K562 (cell line): ENCODE results near the gene TRIM14. TPM values are rescaled to one million over a fixed set of nuclear protein-coding genes. Genes with fewer than 3 reads are reported as not detected.

Experiments used
- ATAC-seq: fragments of 200-7000 bp; cut with Tn5 transposase; 3 replicates; pipeline ENCODE4 v1.9.1; 2020; ENCODE audit warnings: moderate library complexity
- BruUV-seq: library from RNA; stranded (reverse); fragments of 400-500 nt; replicated peaks from 2 replicates; lab custom pipeline; 2021; lab: Mats Ljungman, UMichigan
- CTCF ChIA-PET: fragments of 300-600 bp; formaldehyde crosslinking; extraction: SDS; loops from one replicate; lab custom pipeline; 2021; ENCODE audit warnings: low intra/inter-chr PET ratio; lab: Yijun Ruan, JAX
- POLR2A ChIA-PET: fragments of 300-600, 350-650 bp; sonication (Branson Sonifier 250); formaldehyde crosslinking; extraction: SDS; loops from one replicate; lab custom pipeline; 2021; ENCODE audit warnings: antibody characterized with exemption, inconsistent platforms; lab: Yijun Ruan, JAX
- DNase-seq, 4 experiments: peaks; one replicate each; pipeline versions ENCODE4 v3.0.0 to v3.0.0-alpha.2; 2011 to 2018; ENCODE audit warnings: low spot score in 3 of 4, mixed read lengths in 3 of 4; ENCODE audit errors: extremely low read depth in 1 of 4
- FAIRE-seq: peaks from 2 replicates; lab custom pipeline; 2011; peaks lifted over from hg19 to GRCh38; lab: Jason Lieb, UNC
- H2AFZ ChIP-seq: 2 replicates; pipeline ENCODE4 v1.6.0; 2011; ENCODE audit warnings: low read depth, low read length, control low read depth, inconsistent platforms
- H3K27ac ChIP-seq: fragments of 200-600 bp; 3 replicates; pipeline ENCODE4 v1.8.0; 2011; ENCODE audit warnings: low read depth, mild to moderate bottlenecking, control low read depth, inconsistent platforms, low read length, moderate library complexity, mixed read lengths; ENCODE audit errors: extremely low read depth
- H3K27me3 ChIP-seq, 2 experiments: fragments of 300-600 bp in 1 of 2; 2 replicates in 1 of 2; 3 replicates in 1 of 2; pipeline versions ENCODE4 v1.6.0 to v1.8.0; 2011; ENCODE audit warnings: inconsistent platforms in 2 of 2, low read length in 2 of 2, mild to moderate bottlenecking in 1 of 2, mixed read lengths in 1 of 2, moderate library complexity in 1 of 2; ENCODE audit not compliant: control insufficient read depth in 2 of 2, insufficient read depth in 2 of 2
- H3K36me3 ChIP-seq: fragments of 300-600 bp; 3 replicates; pipeline ENCODE4 v1.8.0; 2011; ENCODE audit warnings: mild to moderate bottlenecking, low read length, inconsistent platforms; ENCODE audit not compliant: control insufficient read depth, insufficient read depth
- H3K4me1 ChIP-seq, 2 experiments: fragments of 200-600 bp in 1 of 2; replicated peaks in 1 of 2; 2 replicates in 1 of 2; 3 replicates in 1 of 2; pipeline versions ENCODE4 v1.5.1 to v1.8.0; 2011; ENCODE audit warnings: inconsistent platforms in 2 of 2, low read length in 2 of 2, mild to moderate bottlenecking in 1 of 2, mixed read lengths in 1 of 2, moderate library complexity in 1 of 2; ENCODE audit not compliant: control insufficient read depth in 2 of 2, insufficient read depth in 2 of 2
- H3K4me2 ChIP-seq: 2 replicates; pipeline ENCODE4 v1.6.1; 2011; ENCODE audit warnings: low read length, control low read depth, inconsistent platforms, mixed read lengths; ENCODE audit not compliant: insufficient read depth
- H3K4me3 ChIP-seq: fragments of 200-600 bp; sonication (generic), shearing (Covaris generic); 2 replicates; pipeline ENCODE4 v1.5.1; 2016; ENCODE audit warnings: control low read depth, inconsistent platforms
- H3K79me2 ChIP-seq: fragments of 200-600 bp; 3 replicates; pipeline ENCODE4 v1.8.0; 2011; ENCODE audit warnings: low read length, inconsistent platforms; ENCODE audit not compliant: control insufficient read depth, insufficient read depth
- H3K9ac ChIP-seq, 2 experiments: 2 replicates each; pipeline versions ENCODE4 v1.6.0 to v1.6.1; 2011; ENCODE audit warnings: low read depth in 2 of 2, low read length in 2 of 2, control low read depth in 1 of 2, inconsistent platforms in 1 of 2, mild to moderate bottlenecking in 1 of 2, mixed read lengths in 1 of 2; ENCODE audit not compliant: insufficient read depth in 1 of 2
- H3K9me1 ChIP-seq: one replicate; pipeline ENCODE4 v1.6.0; 2011; ENCODE audit warnings: inconsistent platforms, mild to moderate bottlenecking, low read length, moderate library complexity; ENCODE audit not compliant: control insufficient read depth, insufficient read depth
- H3K9me3 ChIP-seq: replicated peaks from 2 replicates; pipeline ENCODE4 v1.5.1; 2011; ENCODE audit warnings: low read depth, low read length, inconsistent platforms; ENCODE audit not compliant: control insufficient read depth, insufficient read depth
- H4K20me1 ChIP-seq: replicated peaks from 2 replicates; pipeline ENCODE4 v1.6.1; 2011; ENCODE audit warnings: low read length, inconsistent platforms, mixed read lengths; ENCODE audit not compliant: control insufficient read depth, insufficient read depth
- KLF6 ChIP-seq: fragments of 250-450 bp; sonication (Bioruptor Pico); IDR thresholded peaks from 2 replicates; pipeline ENCODE4 v1.4.0; 2020; ENCODE audit warnings: mild to moderate bottlenecking, moderate library complexity, borderline replicate concordance
- POLR2G ChIP-seq: fragments of 200-400 bp; formaldehyde crosslinking; IDR thresholded peaks from 2 replicates; pipeline ENCODE4 v1.6.1; 2017; ENCODE audit warnings: low read depth, mild to moderate bottlenecking, antibody characterized with exemption, low read length, moderate library complexity
- WGBS: fragments of 100-300 bp; shearing (Covaris generic); methylation state at CpG from one replicate; pipeline ENCODE4 v1.1.6; 2016; ENCODE audit warnings: low coverage, mixed read lengths; ENCODE audit not compliant: insufficient coverage; ENCODE audit errors: missing lambda C conversion rate; 5-methylcytosine and 5-hydroxymethylcytosine counted together
- in situ Hi-C: fragments of 300-500 bp; cut with MboI; formaldehyde crosslinking; loops from 4 replicates; pipeline ENCODE4 v1.15.0; 2018; ENCODE audit warnings: inconsistent platforms, mixed read lengths
- intact Hi-C: fragments of 100-400 bp; cut with micrococcal nuclease; formaldehyde crosslinking; loops from 2 replicates; pipeline ENCODE4 v1.14.2; 2022
- polyA plus RNA-seq, 8 experiments: library from polyadenylated mRNA; depleted of rRNA in 4 of 8; stranded (reverse) in 5 of 8; unstranded in 3 of 8; fragments of >200 nt; fragmentation: Nextera tagmentation in 2 of 8; fragmentation: Illumina TruSeq in 1 of 8; extraction: Ambion mirVana in 2 of 8; extraction: Trizol in 1 of 8; gene quantifications; 2 replicates each; pipeline versions ENCODE4 v1.2.1 to v1.2.3, GENCODE V29; 2011 to 2014; ENCODE audit warnings: inconsistent platforms in 1 of 8, missing spikeins in 1 of 8
- total RNA-seq, 7 experiments: library from RNA; depleted of rRNA in 6 of 7; stranded (reverse); fragments of >200 nt in 6 of 7; fragmentation: Illumina TruSeq in 2 of 7; extraction: Trizol in 2 of 7; gene quantifications; 2 replicates each; pipeline versions ENCODE4 v1.2.1 to v1.2.3, GENCODE V29; 2011 to 2021; ENCODE audit warnings: low replicate concordance in 1 of 7
- TF ChIP-seq, protein P1 (sequence below): fragments of 450-650 bp; IDR thresholded peaks from 2 replicates; pipeline ENCODE4 v1.7.0; 2016; ENCODE audit warnings: borderline replicate concordance

Gene TRIM14
- total and polyA plus RNA-seq, 9 of the 15 experiments (the other 6 are each of a cell fraction or from before 2014, with no cell fraction given): 7.6 to 41.0 (median 17.9) TPM

DNA sequence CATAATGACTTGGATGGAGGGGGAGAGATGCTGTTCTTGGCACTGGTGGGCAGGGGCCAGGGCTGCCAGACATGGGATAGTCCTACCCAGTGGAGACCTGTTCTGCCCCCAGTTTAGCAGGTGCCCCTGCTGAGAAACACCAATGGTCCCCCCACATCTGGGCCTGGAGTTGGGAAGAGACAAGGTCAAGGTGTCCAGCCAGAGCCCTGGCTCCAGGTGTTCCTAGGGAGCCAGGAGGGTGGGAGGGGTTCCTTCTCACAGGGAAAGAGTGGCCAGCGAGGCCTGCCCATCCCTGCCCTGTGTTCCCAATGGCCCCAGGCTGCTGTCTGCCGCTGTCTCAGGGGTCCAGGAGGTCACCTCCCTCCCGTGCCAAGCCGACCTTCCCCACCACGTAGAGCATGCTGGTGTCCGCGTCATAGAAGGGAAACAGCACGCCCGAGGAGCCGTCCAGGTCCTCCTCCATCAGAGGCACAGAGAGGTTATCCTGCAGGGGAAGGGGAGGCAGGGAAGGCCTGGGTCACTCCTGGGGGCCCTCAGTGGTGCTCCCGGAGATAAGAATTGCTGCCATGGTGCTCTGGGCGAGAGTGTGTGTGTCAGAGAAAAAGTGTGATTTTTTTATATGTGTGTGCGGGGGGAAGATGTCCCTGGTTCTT lies 11.7 kb upstream of the TRIM14 start:
- no peak for FAIRE-seq
- intact Hi-C loops: no loop called here
- no peak overlapping the region for H3K4me2 ChIP-seq
- CTCF ChIA-PET: interaction anchor here (0.6 kb wide), 1 partner anchor 101 kb away, joined by 3 read pairs; no protein-coding TSS in a partner anchor
- H4K20me1 ChIP-seq: no peaks in the 10 kb centered on the region
- BruUV-seq: no TSS peak
- in situ Hi-C loops: no loop called here
- no peak for DNase-seq
- no peaks in the 10 kb centered on the region for H3K27me3 ChIP-seq
- H3K9me1 ChIP-seq: no peaks in the 10 kb centered on the region
- no peak for ATAC-seq
- no peaks in the 10 kb centered on the region for H3K79me2 ChIP-seq
- TF ChIP-seq POLR2G: 0 out of 2 replicates have a peak, but pooled peaks have one; percentile 33
- TF ChIP-seq, protein P1, sequence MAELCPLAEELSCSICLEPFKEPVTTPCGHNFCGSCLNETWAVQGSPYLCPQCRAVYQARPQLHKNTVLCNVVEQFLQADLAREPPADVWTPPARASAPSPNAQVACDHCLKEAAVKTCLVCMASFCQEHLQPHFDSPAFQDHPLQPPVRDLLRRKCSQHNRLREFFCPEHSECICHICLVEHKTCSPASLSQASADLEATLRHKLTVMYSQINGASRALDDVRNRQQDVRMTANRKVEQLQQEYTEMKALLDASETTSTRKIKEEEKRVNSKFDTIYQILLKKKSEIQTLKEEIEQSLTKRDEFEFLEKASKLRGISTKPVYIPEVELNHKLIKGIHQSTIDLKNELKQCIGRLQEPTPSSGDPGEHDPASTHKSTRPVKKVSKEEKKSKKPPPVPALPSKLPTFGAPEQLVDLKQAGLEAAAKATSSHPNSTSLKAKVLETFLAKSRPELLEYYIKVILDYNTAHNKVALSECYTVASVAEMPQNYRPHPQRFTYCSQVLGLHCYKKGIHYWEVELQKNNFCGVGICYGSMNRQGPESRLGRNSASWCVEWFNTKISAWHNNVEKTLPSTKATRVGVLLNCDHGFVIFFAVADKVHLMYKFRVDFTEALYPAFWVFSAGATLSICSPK: no peak
- TF ChIP-seq KLF6 (CRISPR knock-in tag): no peak
- H3K27ac ChIP-seq: no peak overlapping the region
- no peaks in the 10 kb centered on the region; a peak in 1 of 5 replicates for H3K4me1 ChIP-seq
- H3K36me3 ChIP-seq: peaks cover 80% of the 10 kb centered on the region; the same call in 2 of the 3 replicates
- no peaks in the 10 kb centered on the region for H3K9me3 ChIP-seq
- no peak overlapping the region for H3K4me3 ChIP-seq
- POLR2A ChIA-PET: interaction anchor here (1.1 to 1.7 kb wide), 2 partner anchors 10 to 45 kb away, joined by 3 to 4 read pairs; no protein-coding TSS in a partner anchor
- no peak overlapping the region for H2AFZ ChIP-seq
- no peak overlapping the region for H3K9ac ChIP-seq
- WGBS: 83% methylated on average over 11 of the region's 13 CpGs
